ENCODE results near the gene GNLY.

The GNLY gene

DNA sequence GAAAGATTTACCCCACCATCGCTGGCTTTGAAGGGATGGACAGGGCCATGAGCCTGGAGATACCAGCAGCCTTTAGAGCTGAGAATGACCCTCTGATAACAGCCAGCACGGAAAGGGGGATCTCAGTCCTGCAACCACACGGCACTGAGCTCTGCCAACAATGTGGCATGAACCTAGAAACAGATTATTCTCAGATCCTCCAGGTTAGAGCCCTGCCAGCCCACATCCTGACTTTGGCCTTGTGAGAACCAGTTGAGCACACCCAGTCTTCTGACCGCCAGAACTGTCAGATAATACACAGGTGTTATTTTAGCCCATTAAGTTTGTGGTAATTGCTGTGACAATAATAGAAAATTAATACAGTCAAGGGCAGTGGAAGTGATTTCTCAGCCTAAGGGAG is 9.4 kb upstream of the GNLY start:
- H3K4me1 ChIP-seq (ENCODE audit: insufficient read depth, low read length), result no peaks in the 10 kb centered on the region; the same call in 1 of the 2 replicates
- H3K9me3 ChIP-seq (ENCODE audit: control insufficient read depth, insufficient read depth, low read length), result no peaks in the 10 kb centered on the region
- H3K9ac ChIP-seq (ENCODE audit: low read depth, low read length), result no peak overlapping the region
- no peaks in the 10 kb centered on the region for H3K36me3 ChIP-seq (ENCODE audit: insufficient read depth, low read length)

DNA sequence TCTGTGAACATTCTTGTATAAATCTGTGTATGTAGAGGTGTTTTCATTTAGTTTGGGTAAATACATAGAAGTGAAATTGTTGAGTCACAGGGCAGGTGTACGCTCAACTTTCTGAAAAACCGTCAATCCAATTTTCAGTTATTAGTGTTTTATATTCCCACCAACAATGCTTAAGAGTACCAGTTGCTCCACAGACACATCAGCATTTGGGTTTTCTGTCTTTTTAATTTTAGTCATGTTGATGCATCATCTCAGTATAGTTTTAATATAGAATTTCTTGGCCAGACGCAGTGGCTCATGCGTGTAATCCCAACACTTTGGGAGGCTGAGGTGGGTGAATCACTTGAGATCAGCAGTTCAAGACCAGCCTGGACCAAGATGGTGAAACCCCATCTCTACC is 3.2 kb upstream of the GNLY start:
- Histone ChIP-seq H3K9ac (ENCODE audit: low read depth, low read length) (no peak overlapping the region), H3K36me3 (ENCODE audit: insufficient read depth, low read length) (no peaks in the 10 kb centered on the region), H3K4me1 (ENCODE audit: insufficient read depth, low read length) (no peaks in the 10 kb centered on the region), H3K9me3 (ENCODE audit: control insufficient read depth, insufficient read depth, low read length) (no peaks in the 10 kb centered on the region)

DNA sequence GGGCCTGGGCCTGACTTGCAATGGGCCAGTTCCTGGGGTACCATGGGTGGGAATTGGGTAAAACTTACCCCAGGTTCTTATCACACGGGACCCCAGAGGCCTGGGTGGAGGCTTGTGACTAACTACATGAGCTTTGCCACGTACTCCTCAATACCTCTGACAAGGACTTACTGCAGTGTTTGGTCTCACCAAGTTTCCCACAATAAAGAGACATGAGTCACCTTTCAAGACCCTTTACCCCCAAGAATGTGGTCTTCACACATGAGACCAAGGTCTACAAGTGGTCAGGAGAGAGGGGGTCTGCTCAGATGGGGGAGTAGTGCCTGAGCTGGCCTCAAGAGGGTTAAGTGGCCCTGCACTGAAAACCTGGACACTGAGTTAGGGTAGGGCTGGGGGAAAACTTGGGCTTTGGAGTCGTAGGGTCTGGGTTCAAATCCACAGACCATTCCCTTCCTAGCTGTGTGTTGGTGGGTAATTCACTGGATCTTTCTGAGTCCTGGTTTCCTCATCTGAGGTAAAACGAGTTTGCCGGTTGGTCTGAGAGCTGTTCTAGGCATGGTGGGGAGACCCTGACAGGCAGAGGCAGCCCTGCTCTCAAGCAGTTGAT is 2.0 kb upstream of the GNLY start:
- Histone ChIP-seq H3K9ac (ENCODE audit: low read depth, low read length) (no peak overlapping the region), H3K9me3 (ENCODE audit: control insufficient read depth, insufficient read depth, low read length) (no peaks in the 10 kb centered on the region), H3K36me3 (ENCODE audit: insufficient read depth, low read length) (no peaks in the 10 kb centered on the region), H3K4me1 (ENCODE audit: insufficient read depth, low read length) (no peaks in the 10 kb centered on the region)

DNA sequence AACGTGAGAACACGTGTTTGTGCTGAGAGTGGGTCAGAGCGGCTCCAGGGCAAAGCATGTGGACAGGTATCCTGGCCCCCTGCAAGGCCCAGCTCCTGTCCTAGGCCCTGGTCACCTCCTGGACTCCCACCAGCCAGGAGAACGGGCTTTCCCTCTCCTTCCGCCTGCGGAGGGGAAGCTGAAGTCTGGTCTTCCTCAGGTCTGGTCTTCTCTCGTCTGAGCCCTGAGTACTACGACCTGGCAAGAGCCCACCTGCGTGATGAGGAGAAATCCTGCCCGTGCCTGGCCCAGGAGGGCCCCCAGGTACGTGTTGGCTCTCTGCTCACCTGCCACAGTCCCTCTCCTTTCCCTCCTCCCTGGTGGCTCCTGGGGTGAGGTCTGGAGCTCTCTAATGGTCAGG is 963 bp downstream of the GNLY start:
- no peaks in the 10 kb centered on the region for H3K9me3 ChIP-seq (ENCODE audit: control insufficient read depth, insufficient read depth, low read length)
- no peaks in the 10 kb centered on the region for H3K36me3 ChIP-seq (ENCODE audit: insufficient read depth, low read length)
- H3K4me1 ChIP-seq (ENCODE audit: insufficient read depth, low read length), result 0 out of 2 replicates have a peak, but pooled peaks cover 6% of the 10 kb centered on the region
- H3K9ac ChIP-seq (ENCODE audit: low read depth, low read length), result no peak overlapping the region

DNA sequence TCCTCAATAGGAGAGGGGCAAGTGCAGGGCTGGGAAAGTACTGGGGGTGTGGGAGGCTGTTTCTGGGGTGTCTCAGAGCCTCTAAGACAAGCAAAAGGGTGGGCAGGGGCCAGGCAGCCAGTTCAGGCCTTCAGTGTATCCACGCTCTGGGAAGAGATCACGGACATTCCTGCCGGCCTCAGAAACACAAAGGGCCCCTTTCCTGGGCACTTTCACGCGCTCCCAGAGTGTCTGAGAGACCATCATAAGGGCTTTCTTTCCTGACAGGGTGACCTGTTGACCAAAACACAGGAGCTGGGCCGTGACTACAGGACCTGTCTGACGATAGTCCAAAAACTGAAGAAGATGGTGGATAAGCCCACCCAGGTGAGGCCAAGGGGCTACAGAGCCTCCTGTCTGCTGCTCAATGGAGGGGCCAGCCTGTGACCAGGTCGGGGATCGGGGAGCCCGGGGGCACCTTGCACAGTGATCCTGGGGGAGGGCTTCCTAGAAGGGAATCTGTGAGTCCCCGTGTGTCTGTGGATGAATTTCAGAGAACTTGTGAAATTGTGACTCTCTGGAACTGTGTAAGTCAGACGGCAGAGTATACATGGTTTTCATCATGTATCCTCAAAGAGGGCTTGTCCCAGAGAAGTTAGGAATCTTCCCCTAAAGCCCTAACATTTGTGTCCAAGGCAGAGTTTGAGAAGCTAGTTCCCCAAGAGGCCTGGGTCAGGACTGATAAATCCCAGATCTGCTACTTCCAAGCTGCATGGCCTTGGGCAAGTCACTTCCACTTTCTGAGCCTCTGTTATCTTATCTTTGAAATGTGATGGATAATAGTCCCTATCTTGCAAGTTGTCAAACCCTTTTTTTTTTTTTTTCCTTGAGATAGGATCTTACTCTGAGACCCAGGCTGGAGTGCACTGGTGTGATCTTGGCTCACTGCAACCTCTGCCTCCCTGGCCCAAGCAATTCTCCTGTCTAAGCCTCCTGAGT is 1.8 kb downstream of the GNLY start:
- peaks cover 9% of the 10 kb centered on the region; the same call in 1 of the 2 replicates for H3K4me1 ChIP-seq (ENCODE audit: insufficient read depth, low read length)
- H3K9me3 ChIP-seq (ENCODE audit: control insufficient read depth, insufficient read depth, low read length), result no peaks in the 10 kb centered on the region
- H3K36me3 ChIP-seq (ENCODE audit: insufficient read depth, low read length), result no peaks in the 10 kb centered on the region
- no peak overlapping the region for H3K9ac ChIP-seq (ENCODE audit: low read depth, low read length)

DNA sequence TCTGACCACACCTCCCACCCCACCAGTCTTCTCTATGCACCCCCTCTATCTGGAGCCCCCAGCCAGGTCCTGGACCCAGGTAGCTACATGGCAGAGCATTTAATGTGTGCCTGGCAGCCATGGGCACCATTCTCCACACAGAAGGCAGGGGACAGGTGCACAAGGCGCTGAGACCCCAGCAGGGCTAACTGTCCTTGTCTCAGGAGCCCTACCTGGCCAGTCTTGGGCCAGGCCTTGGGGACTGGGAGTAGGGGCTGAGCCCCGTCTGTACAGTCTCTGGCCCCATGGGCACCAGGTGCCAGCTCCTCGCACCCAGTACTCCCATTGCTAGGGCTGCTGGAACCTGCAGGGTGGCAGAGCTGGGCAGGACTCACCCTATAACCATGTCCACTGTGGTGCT is 2.9 kb downstream of the GNLY start:
- Histone ChIP-seq H3K9ac (ENCODE audit: low read depth, low read length) (no peak overlapping the region), H3K9me3 (ENCODE audit: control insufficient read depth, insufficient read depth, low read length) (no peaks in the 10 kb centered on the region), H3K4me1 (ENCODE audit: insufficient read depth, low read length) (peaks cover 18% of the 10 kb centered on the region), H3K36me3 (ENCODE audit: insufficient read depth, low read length) (no peaks in the 10 kb centered on the region)

DNA sequence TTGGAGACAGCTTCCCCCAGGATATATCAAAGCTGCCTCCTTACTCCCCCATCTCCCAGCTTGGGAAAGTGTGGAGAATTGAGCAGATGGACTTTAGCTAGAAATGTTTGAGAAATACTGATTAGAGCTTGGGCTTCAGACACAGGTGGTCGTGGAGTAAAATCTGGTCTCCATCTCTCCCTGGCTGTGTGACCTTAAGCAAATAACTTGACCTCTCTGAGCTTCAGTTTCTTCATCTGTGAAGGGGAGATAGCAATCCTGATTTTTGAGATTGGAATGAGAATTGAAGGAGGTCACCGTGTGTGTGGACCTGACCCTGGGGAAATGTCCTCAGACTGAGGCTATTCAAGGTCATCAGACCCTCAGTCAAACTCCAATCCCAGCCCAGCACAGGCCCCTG is 3.6 kb downstream of the GNLY start:
- Histone ChIP-seq H3K4me1 (ENCODE audit: insufficient read depth, low read length) (peaks cover 24% of the 10 kb centered on the region), H3K9me3 (ENCODE audit: control insufficient read depth, insufficient read depth, low read length) (no peaks in the 10 kb centered on the region), H3K36me3 (ENCODE audit: insufficient read depth, low read length) (no peaks in the 10 kb centered on the region), H3K9ac (ENCODE audit: low read depth, low read length) (no peak overlapping the region)

DNA sequence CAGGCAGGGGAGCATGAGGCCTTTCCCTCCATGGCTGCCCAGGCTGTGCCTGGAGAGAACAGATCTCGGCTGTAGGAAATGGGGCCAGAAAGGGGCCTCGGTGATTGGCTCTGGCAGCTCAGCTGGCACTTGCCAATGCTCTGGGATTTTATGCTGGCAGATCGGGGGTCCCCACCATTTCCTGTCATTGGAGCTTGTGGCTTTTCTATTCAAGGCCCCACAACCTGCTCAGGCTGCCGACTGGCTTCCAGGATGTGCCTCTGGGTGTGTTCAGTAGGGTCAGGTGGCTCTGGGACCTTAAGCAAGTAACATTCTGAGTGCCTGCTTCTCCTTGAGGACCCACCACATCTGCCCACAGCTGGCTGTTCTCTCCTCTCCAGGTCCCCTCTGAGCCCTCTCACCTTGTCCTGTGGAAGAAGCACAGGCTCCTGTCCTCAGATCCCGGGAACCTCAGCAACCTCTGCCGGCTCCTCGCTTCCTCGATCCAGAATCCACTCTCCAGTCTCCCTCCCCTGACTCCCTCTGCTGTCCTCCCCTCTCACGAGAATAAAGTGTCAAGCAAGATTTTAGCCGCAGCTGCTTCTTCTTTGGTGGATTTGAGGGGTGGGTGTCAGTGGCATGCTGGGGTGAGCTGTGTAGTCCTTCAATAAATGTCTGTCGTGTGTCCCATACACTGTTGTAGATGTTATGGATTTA is 4.2 kb downstream of the GNLY start:
- Histone ChIP-seq H3K36me3 (ENCODE audit: insufficient read depth, low read length) (no peaks in the 10 kb centered on the region), H3K9ac (ENCODE audit: low read depth, low read length) (no peak overlapping the region), H3K9me3 (ENCODE audit: control insufficient read depth, insufficient read depth, low read length) (no peaks in the 10 kb centered on the region), H3K4me1 (ENCODE audit: insufficient read depth, low read length) (peaks cover 28% of the 10 kb centered on the region)

DNA sequence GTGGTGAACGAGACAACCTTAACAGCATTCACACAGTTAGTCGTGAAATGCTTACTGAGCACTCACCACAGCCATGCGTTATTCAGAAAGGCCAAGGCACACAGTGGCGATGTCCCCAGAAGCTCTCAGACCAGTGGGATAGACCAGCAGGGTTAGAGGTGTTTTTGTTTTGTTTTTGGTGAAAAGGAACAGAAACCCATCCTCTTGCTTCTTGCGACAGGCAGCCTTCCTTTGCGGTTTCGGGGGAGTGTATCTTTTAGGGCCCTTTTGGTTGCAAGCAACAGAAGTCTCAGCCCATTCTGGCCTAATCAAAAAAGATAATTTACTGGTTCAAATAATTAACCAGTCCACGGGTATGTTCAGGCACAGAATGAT is 4.7 kb downstream of the GNLY start:
- Histone ChIP-seq H3K4me1 (ENCODE audit: insufficient read depth, low read length) (peaks cover 28% of the 10 kb centered on the region), H3K9me3 (ENCODE audit: control insufficient read depth, insufficient read depth, low read length) (no peaks in the 10 kb centered on the region), H3K9ac (ENCODE audit: low read depth, low read length) (no peak overlapping the region), H3K36me3 (ENCODE audit: insufficient read depth, low read length) (no peaks in the 10 kb centered on the region)

DNA sequence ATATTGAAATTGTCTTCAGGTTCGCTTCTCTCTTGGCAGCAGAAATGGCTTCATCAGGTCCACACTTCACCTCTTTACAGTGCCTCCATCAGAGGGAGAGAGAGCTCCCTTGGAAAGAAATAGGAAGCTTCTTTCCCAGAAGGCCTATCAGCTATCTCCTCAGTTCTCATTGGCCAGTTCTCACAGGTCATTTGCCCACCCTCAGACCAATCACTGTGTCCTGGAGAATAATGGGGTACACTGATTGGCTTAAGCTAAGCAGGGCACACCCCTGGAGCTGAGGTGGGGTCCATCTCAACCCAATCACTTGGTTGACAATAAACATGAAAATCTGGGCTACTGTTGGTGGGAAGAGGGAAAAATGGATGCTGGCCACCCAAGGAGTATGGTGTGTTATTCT is 5.2 kb downstream of the GNLY start:
- H3K36me3 ChIP-seq (ENCODE audit: insufficient read depth, low read length), result no peaks in the 10 kb centered on the region
- H3K4me1 ChIP-seq (ENCODE audit: insufficient read depth, low read length), result peaks cover 28% of the 10 kb centered on the region
- H3K9ac ChIP-seq (ENCODE audit: low read depth, low read length), result no peak overlapping the region
- no peaks in the 10 kb centered on the region for H3K9me3 ChIP-seq (ENCODE audit: control insufficient read depth, insufficient read depth, low read length)

DNA sequence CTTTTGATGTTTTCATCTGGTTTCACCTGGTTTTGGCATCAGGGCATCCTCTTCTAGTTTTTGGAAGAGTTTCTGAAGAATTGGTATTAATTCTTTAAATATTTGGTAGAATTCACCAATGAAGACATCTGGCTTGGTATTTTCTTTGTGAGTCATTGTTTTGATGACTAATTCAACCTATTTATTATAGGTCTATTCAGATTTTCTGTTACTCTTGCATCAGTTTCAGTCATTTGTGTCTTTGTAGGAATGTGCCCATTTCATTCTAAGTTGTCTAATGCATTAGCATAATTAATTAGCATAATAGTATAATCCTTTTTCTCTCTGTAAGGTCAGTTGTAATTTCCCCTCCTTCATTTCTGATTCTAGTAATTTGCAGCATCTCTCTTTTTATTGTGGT is 8.0 kb downstream of the GNLY start:
- H3K4me1 ChIP-seq (ENCODE audit: insufficient read depth, low read length), result peaks cover 43% of the 10 kb centered on the region
- 0 out of 2 replicates have a peak overlapping the region, but pooled peaks have one; percentile 17 for H3K9ac ChIP-seq (ENCODE audit: low read depth, low read length)
- no peaks in the 10 kb centered on the region for H3K9me3 ChIP-seq (ENCODE audit: control insufficient read depth, insufficient read depth, low read length)
- H3K36me3 ChIP-seq (ENCODE audit: insufficient read depth, low read length), result no peaks in the 10 kb centered on the region

DNA sequence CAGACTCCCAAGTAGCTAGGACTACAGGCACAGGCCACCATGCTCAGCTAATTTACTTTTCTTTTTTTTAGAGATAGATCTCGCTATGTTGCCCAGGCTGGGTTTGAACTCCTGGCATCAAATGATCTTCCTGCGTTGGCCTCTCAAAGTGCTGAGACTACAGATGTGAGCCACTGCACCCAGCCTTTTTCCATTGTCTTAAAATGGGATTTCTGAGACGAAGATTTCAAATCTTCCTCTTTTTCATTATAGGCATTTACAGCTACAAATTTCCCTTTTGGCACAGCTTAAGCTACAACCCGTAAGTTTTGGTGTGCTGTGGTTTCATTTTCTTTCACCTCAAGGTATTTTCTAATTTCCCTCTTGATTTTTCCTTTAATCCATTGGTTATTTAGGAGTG is 8.6 kb downstream of the GNLY start:
- H3K36me3 ChIP-seq (ENCODE audit: insufficient read depth, low read length), result no peaks in the 10 kb centered on the region
- peaks cover 43% of the 10 kb centered on the region for H3K4me1 ChIP-seq (ENCODE audit: insufficient read depth, low read length)
- peak overlapping the region; percentile 9; the same call in 1 of the 2 replicates for H3K9ac ChIP-seq (ENCODE audit: low read depth, low read length)
- H3K9me3 ChIP-seq (ENCODE audit: control insufficient read depth, insufficient read depth, low read length), result no peaks in the 10 kb centered on the region

DNA sequence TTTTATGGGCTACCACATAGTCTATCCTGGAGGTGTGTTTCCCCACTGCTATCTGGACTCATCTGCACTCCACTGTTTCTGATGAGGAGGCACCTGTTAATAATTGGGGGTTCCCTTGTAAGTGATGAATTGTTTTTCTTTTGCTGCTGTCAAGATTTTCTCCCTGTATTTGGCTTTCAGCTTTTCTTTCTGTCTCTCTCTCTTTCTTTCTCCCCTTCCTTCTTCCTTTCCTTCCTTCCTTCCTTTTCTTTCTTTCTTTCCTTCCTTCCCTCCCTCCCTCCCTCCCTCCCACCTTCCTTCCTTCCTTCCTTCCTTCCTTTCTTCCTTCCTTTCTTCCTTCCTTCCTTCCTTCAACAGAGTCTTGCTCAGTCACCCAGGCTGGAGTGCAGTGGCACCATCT is 9.2 kb downstream of the GNLY start:
- Histone ChIP-seq H3K9ac (ENCODE audit: low read depth, low read length) (no peak overlapping the region), H3K36me3 (ENCODE audit: insufficient read depth, low read length) (no peaks in the 10 kb centered on the region), H3K4me1 (ENCODE audit: insufficient read depth, low read length) (peaks cover 38% of the 10 kb centered on the region), H3K9me3 (ENCODE audit: control insufficient read depth, insufficient read depth, low read length) (no peaks in the 10 kb centered on the region)

DNA sequence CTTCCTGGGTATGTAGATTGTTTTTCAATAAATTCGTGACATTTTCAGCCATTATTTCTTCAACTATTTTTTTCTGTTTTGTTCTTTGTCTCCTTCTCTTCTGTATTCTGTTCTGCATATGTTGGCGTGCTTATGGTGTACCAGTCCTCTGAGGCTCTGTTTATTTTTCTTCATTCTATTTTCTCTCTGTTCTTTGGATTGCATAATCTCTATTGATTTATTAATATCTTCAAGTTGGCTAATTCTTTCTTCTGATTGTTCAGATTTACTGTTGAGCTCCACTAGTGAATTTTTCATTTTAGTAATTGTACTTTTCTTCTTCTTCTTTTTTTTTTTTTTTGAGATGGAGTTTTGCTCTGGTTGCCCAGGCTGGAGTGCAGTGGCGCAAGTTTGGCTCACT is 9.9 kb downstream of the GNLY start:
- no peaks in the 10 kb centered on the region for H3K36me3 ChIP-seq (ENCODE audit: insufficient read depth, low read length)
- no peak overlapping the region for H3K9ac ChIP-seq (ENCODE audit: low read depth, low read length)
- H3K9me3 ChIP-seq (ENCODE audit: control insufficient read depth, insufficient read depth, low read length), result no peaks in the 10 kb centered on the region
- H3K4me1 ChIP-seq (ENCODE audit: insufficient read depth, low read length), result peaks cover 37% of the 10 kb centered on the region

Data from ES-I3 (cell line).